Measurements from ENCODE around the gene PSMB11.

Gene PSMB11

GRCh38 chr14:23034498-23035302 is 7.3 kb upstream of the PSMB11 start, which contains the start of gene PSMB5:
Gene PSMB5 (minus strand): TSS chr14:23034900. CDS start chr14:23034881, 19 bp downstream.
- Histone ChIP-seq H4K20me1 (ENCODE audit: control insufficient read depth, insufficient read depth, low read depth, low read length) (no peaks in the 10 kb centered on the region), H3K4me1 (ENCODE audit: control insufficient read depth, low read length) (peaks cover 19% of the 10 kb centered on the region), H3K4me3 (ENCODE audit: low read length) (peak within 1 kb of the TSS; percentile 90), H3K4me2 (ENCODE audit: low read length) (peak within 1 kb of the TSS; percentile 71), H3F3A (ENCODE audit: control insufficient read depth, insufficient read depth) (no peaks in the 10 kb centered on the region), H3K27ac (ENCODE audit: low read depth, low read length) (peak within 1 kb of the TSS; percentile 76), H3K36me3 (ENCODE audit: control insufficient read depth, low read length) (peaks cover 36% of the 10 kb centered on the region), H3K79me2 (ENCODE audit: control insufficient read depth, low read length) (peaks cover 41% of the 10 kb centered on the region), H3K9me3 (ENCODE audit: control insufficient read depth, insufficient read depth, low read length) (no peaks in the 10 kb centered on the region), H3K9me2 (replicated peaks; ENCODE audit: control insufficient read depth, low read length) (no peaks in the 10 kb centered on the region), H3K27me3 (ENCODE audit: control insufficient read depth, low read length) (no peaks in the 10 kb centered on the region)
- TF ChIP-seq EZH2phosphoT487 (IDR thresholded peaks at IDR 0.05; ENCODE audit: borderline replicate concordance, low read length) = no peak
- TF ChIP-seq CTCF (IDR thresholded peaks at IDR 0.05; ENCODE audit: low read depth, low read length, poor library complexity, severe bottlenecking) = peak; percentile 19

- Histone ChIP-seq H3K27ac (ENCODE audit: low read depth, low read length) (peak overlapping the region; percentile 76), H3K9me2 (replicated peaks; ENCODE audit: control insufficient read depth, low read length) (no peaks in the 10 kb centered on the region), H3K36me3 (ENCODE audit: control insufficient read depth, low read length) (peaks cover 34% of the 10 kb centered on the region), H3K4me1 (ENCODE audit: control insufficient read depth, low read length) (peaks cover 19% of the 10 kb centered on the region), H3K4me3 (ENCODE audit: low read length) (peak overlapping the region; percentile 90), H3K9me3 (ENCODE audit: control insufficient read depth, insufficient read depth, low read length) (no peaks in the 10 kb centered on the region), H3K27me3 (ENCODE audit: control insufficient read depth, low read length) (no peaks in the 10 kb centered on the region), H3K4me2 (ENCODE audit: low read length) (peak overlapping the region; percentile 71), H3K79me2 (ENCODE audit: control insufficient read depth, low read length) (peaks cover 38% of the 10 kb centered on the region), H3F3A (ENCODE audit: control insufficient read depth, insufficient read depth) (no peaks in the 10 kb centered on the region), H4K20me1 (ENCODE audit: control insufficient read depth, insufficient read depth, low read depth, low read length) (no peaks in the 10 kb centered on the region)
- TF ChIP-seq EZH2phosphoT487 (IDR thresholded peaks at IDR 0.05; ENCODE audit: borderline replicate concordance, low read length) = no peak
- TF ChIP-seq CTCF (IDR thresholded peaks at IDR 0.05; ENCODE audit: low read depth, low read length, poor library complexity, severe bottlenecking) = no peak
These were observed 6.5 kb upstream of the PSMB11 start for GRCh38 chr14:23035303-23036144.

DNA sequence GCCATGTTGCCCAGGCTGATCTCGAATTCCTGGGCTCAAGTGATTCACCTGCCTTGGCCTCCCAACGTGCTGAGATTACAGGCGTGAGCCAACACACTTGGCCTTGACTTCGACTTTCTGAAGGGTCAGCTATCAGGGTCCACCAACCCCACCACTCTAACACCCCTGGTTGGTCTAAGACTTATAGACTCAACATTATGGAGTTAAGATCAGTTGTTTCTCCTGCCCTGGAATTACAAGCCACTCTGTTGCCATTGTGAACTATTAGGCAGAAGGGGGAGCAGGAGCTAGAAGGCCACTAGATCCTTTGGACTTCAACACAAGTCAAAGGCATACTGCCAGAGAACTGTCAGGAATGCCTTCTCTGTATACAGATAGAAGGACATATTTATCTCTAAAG is 1.9 kb upstream of the PSMB11 start:
- Histone ChIP-seq H3K9me2 (replicated peaks; ENCODE audit: control insufficient read depth, low read length) (no peaks in the 10 kb centered on the region), H3F3A (ENCODE audit: control insufficient read depth, insufficient read depth) (no peaks in the 10 kb centered on the region), H3K9me3 (ENCODE audit: control insufficient read depth, insufficient read depth, low read length) (no peaks in the 10 kb centered on the region), H3K79me2 (ENCODE audit: control insufficient read depth, low read length) (no peaks in the 10 kb centered on the region), H3K4me1 (ENCODE audit: control insufficient read depth, low read length) (peaks cover 8% of the 10 kb centered on the region), H3K36me3 (ENCODE audit: control insufficient read depth, low read length) (no peaks in the 10 kb centered on the region), H3K27ac (ENCODE audit: low read depth, low read length) (no peak overlapping the region), H3K27me3 (ENCODE audit: control insufficient read depth, low read length) (no peaks in the 10 kb centered on the region), H4K20me1 (ENCODE audit: control insufficient read depth, insufficient read depth, low read depth, low read length) (no peaks in the 10 kb centered on the region), H3K4me2 (ENCODE audit: low read length) (no peak overlapping the region), H3K4me3 (ENCODE audit: low read length) (no peak overlapping the region)
- TF ChIP-seq EZH2phosphoT487 (IDR thresholded peaks at IDR 0.05; ENCODE audit: borderline replicate concordance, low read length) (no peak), CTCF (IDR thresholded peaks at IDR 0.05; ENCODE audit: low read depth, low read length, poor library complexity, severe bottlenecking) (no peak)
